K562 (cell line): Measurements from ENCODE around the gene HLA-E. TPM values are rescaled to one million over a fixed set of nuclear protein-coding genes. Genes with fewer than 3 reads are reported as not detected.
A peak's percentile ranks its signal among the peaks of the same experiment; 100 is the strongest.

Source experiments
- ATAC-seq: fragments of 200-7000 bp; cut with Tn5 transposase; 3 replicates; pipeline ENCODE4 v1.9.1; 2020; ENCODE audit warnings: moderate library complexity
- BruUV-seq: library from RNA; stranded (reverse); fragments of 400-500 nt; replicated peaks from 2 replicates; lab custom pipeline; 2021; lab: Mats Ljungman, UMichigan
- CTCF ChIA-PET: fragments of 300-600 bp; formaldehyde crosslinking; extraction: SDS; loops from one replicate; lab custom pipeline; 2021; ENCODE audit warnings: low intra/inter-chr PET ratio; lab: Yijun Ruan, JAX
- POLR2A ChIA-PET: fragments of 300-600, 350-650 bp; sonication (Branson Sonifier 250); formaldehyde crosslinking; extraction: SDS; loops from one replicate; lab custom pipeline; 2021; ENCODE audit warnings: antibody characterized with exemption, inconsistent platforms; lab: Yijun Ruan, JAX
- DNase-seq, 4 experiments: peaks; one replicate each; pipeline versions ENCODE4 v3.0.0 to v3.0.0-alpha.2; 2011 to 2018; ENCODE audit warnings: low spot score in 3 of 4, mixed read lengths in 3 of 4; ENCODE audit errors: extremely low read depth in 1 of 4
- FAIRE-seq: peaks from 2 replicates; lab custom pipeline; 2011; peaks lifted over from hg19 to GRCh38; lab: Jason Lieb, UNC
- H2AFZ ChIP-seq: 2 replicates; pipeline ENCODE4 v1.6.0; 2011; ENCODE audit warnings: low read depth, low read length, control low read depth, inconsistent platforms
- H3K27ac ChIP-seq: fragments of 200-600 bp; 3 replicates; pipeline ENCODE4 v1.8.0; 2011; ENCODE audit warnings: low read depth, mild to moderate bottlenecking, control low read depth, inconsistent platforms, low read length, moderate library complexity, mixed read lengths; ENCODE audit errors: extremely low read depth
- H3K27me3 ChIP-seq, 2 experiments: fragments of 300-600 bp in 1 of 2; 2 replicates in 1 of 2; 3 replicates in 1 of 2; pipeline versions ENCODE4 v1.6.0 to v1.8.0; 2011; ENCODE audit warnings: inconsistent platforms in 2 of 2, low read length in 2 of 2, mild to moderate bottlenecking in 1 of 2, mixed read lengths in 1 of 2, moderate library complexity in 1 of 2; ENCODE audit not compliant: control insufficient read depth in 2 of 2, insufficient read depth in 2 of 2
- H3K36me3 ChIP-seq: fragments of 300-600 bp; 3 replicates; pipeline ENCODE4 v1.8.0; 2011; ENCODE audit warnings: mild to moderate bottlenecking, low read length, inconsistent platforms; ENCODE audit not compliant: control insufficient read depth, insufficient read depth
- H3K4me1 ChIP-seq, 2 experiments: fragments of 200-600 bp in 1 of 2; replicated peaks in 1 of 2; 2 replicates in 1 of 2; 3 replicates in 1 of 2; pipeline versions ENCODE4 v1.5.1 to v1.8.0; 2011; ENCODE audit warnings: inconsistent platforms in 2 of 2, low read length in 2 of 2, mild to moderate bottlenecking in 1 of 2, mixed read lengths in 1 of 2, moderate library complexity in 1 of 2; ENCODE audit not compliant: control insufficient read depth in 2 of 2, insufficient read depth in 2 of 2
- H3K4me2 ChIP-seq: 2 replicates; pipeline ENCODE4 v1.6.1; 2011; ENCODE audit warnings: low read length, control low read depth, inconsistent platforms, mixed read lengths; ENCODE audit not compliant: insufficient read depth
- H3K4me3 ChIP-seq: fragments of 200-600 bp; sonication (generic), shearing (Covaris generic); 2 replicates; pipeline ENCODE4 v1.5.1; 2016; ENCODE audit warnings: control low read depth, inconsistent platforms
- H3K79me2 ChIP-seq: fragments of 200-600 bp; 3 replicates; pipeline ENCODE4 v1.8.0; 2011; ENCODE audit warnings: low read length, inconsistent platforms; ENCODE audit not compliant: control insufficient read depth, insufficient read depth
- H3K9ac ChIP-seq, 2 experiments: 2 replicates each; pipeline versions ENCODE4 v1.6.0 to v1.6.1; 2011; ENCODE audit warnings: low read depth in 2 of 2, low read length in 2 of 2, control low read depth in 1 of 2, inconsistent platforms in 1 of 2, mild to moderate bottlenecking in 1 of 2, mixed read lengths in 1 of 2; ENCODE audit not compliant: insufficient read depth in 1 of 2
- H3K9me1 ChIP-seq: one replicate; pipeline ENCODE4 v1.6.0; 2011; ENCODE audit warnings: inconsistent platforms, mild to moderate bottlenecking, low read length, moderate library complexity; ENCODE audit not compliant: control insufficient read depth, insufficient read depth
- H3K9me3 ChIP-seq: replicated peaks from 2 replicates; pipeline ENCODE4 v1.5.1; 2011; ENCODE audit warnings: low read depth, low read length, inconsistent platforms; ENCODE audit not compliant: control insufficient read depth, insufficient read depth
- H4K20me1 ChIP-seq: replicated peaks from 2 replicates; pipeline ENCODE4 v1.6.1; 2011; ENCODE audit warnings: low read length, inconsistent platforms, mixed read lengths; ENCODE audit not compliant: control insufficient read depth, insufficient read depth
- ASH1L ChIP-seq: fragments of 450-650 bp; IDR thresholded peaks from 2 replicates; pipeline ENCODE4 v1.6.1; 2018; ENCODE audit warnings: borderline replicate concordance, mild to moderate bottlenecking, low read depth; ENCODE audit not compliant: partially characterized antibody
- BHLHE40 ChIP-seq: IDR thresholded peaks from 2 replicates; pipeline ENCODE4 v1.6.1; 2011; ENCODE audit warnings: low read length, improper control_type of control experiment
- MLLT1 ChIP-seq, 2 experiments: fragments of 450-650 bp; IDR thresholded peaks; 2 replicates each; pipeline ENCODE4 v1.6.1; 2016
- NUFIP1 ChIP-seq: fragments of 450-650 bp; IDR thresholded peaks from 2 replicates; pipeline ENCODE4 v1.6.1; 2018; ENCODE audit not compliant: partially characterized antibody
- PHF20 ChIP-seq: fragments of 450-650 bp; IDR thresholded peaks from 2 replicates; pipeline ENCODE4 v1.6.1; 2018; ENCODE audit not compliant: partially characterized antibody
- PHF21A ChIP-seq: fragments of 450-650 bp; IDR thresholded peaks from 2 replicates; pipeline ENCODE4 v1.6.1; 2017; ENCODE audit warnings: low read depth, borderline replicate concordance
- RBBP5 ChIP-seq: fragments of 200-600 bp; sonication (generic); IDR thresholded peaks from 2 replicates; pipeline ENCODE4 v1.6.1; 2012; ENCODE audit warnings: borderline replicate concordance, mild to moderate bottlenecking, low read length, control low read depth, inconsistent platforms; ENCODE audit not compliant: insufficient read depth, poor library complexity, severe bottlenecking
- SRSF9 ChIP-seq: fragments of 200-400 bp; formaldehyde crosslinking; IDR thresholded peaks from 2 replicates; pipeline ENCODE4 v1.6.1; 2017; ENCODE audit warnings: low read depth, low read length, borderline replicate concordance
- XRCC5 ChIP-seq: fragments of 200-400 bp; formaldehyde crosslinking; IDR thresholded peaks from 2 replicates; pipeline ENCODE4 v1.6.1; 2017; ENCODE audit warnings: low read depth, mild to moderate bottlenecking, low read length
- ZBTB7A ChIP-seq: IDR thresholded peaks from 2 replicates; pipeline ENCODE4 v1.6.1; 2011; ENCODE audit warnings: low read depth, mild to moderate bottlenecking, low read length, moderate library complexity, borderline replicate concordance; ENCODE audit not compliant: control insufficient read depth
- ZNF583 ChIP-seq: fragments of 250-450 bp; sonication (Bioruptor Pico); IDR thresholded peaks from 2 replicates; pipeline ENCODE4 v1.4.0; 2020
- ZSCAN29 ChIP-seq: fragments of 450-650 bp; IDR thresholded peaks from 2 replicates; pipeline ENCODE4 v1.6.1; 2017
- WGBS: fragments of 100-300 bp; shearing (Covaris generic); methylation state at CpG from one replicate; pipeline ENCODE4 v1.1.6; 2016; ENCODE audit warnings: low coverage, mixed read lengths; ENCODE audit not compliant: insufficient coverage; ENCODE audit errors: missing lambda C conversion rate; 5-methylcytosine and 5-hydroxymethylcytosine counted together
- in situ Hi-C: fragments of 300-500 bp; cut with MboI; formaldehyde crosslinking; loops from 4 replicates; pipeline ENCODE4 v1.15.0; 2018; ENCODE audit warnings: inconsistent platforms, mixed read lengths
- intact Hi-C: fragments of 100-400 bp; cut with micrococcal nuclease; formaldehyde crosslinking; loops from 2 replicates; pipeline ENCODE4 v1.14.2; 2022
- polyA plus RNA-seq, 8 experiments: library from polyadenylated mRNA; depleted of rRNA in 4 of 8; stranded (reverse) in 5 of 8; unstranded in 3 of 8; fragments of >200 nt; fragmentation: Nextera tagmentation in 2 of 8; fragmentation: Illumina TruSeq in 1 of 8; extraction: Ambion mirVana in 2 of 8; extraction: Trizol in 1 of 8; gene quantifications; 2 replicates each; pipeline versions ENCODE4 v1.2.1 to v1.2.3, GENCODE V29; 2011 to 2014; ENCODE audit warnings: inconsistent platforms in 1 of 8, missing spikeins in 1 of 8
- total RNA-seq, 7 experiments: library from RNA; depleted of rRNA in 6 of 7; stranded (reverse); fragments of >200 nt in 6 of 7; fragmentation: Illumina TruSeq in 2 of 7; extraction: Trizol in 2 of 7; gene quantifications; 2 replicates each; pipeline versions ENCODE4 v1.2.1 to v1.2.3, GENCODE V29; 2011 to 2021; ENCODE audit warnings: low replicate concordance in 1 of 7
- TF ChIP-seq, protein P1 (sequence below): IDR thresholded peaks from 2 replicates; pipeline ENCODE4 v1.6.1; 2011; ENCODE audit warnings: borderline replicate concordance, low read depth, mild to moderate bottlenecking, moderate library complexity, low read length; ENCODE audit not compliant: insufficient read depth, poor library complexity, severe bottlenecking

The HLA-E gene
- total and polyA plus RNA-seq, 9 of the 15 experiments (the other 6 are each of a cell fraction or from before 2014, with no cell fraction given) = 3.2 to 39.9 (median 26.8) TPM

GRCh38 chr6:30497261-30497599, 7.9 kb downstream of the HLA-E start (continued):
- TF ChIP-seq MLLT1 (IDR thresholded peaks at IDR 0.05) = peak; percentile 63 to 70; a peak in 2 of 4 replicates
- TF ChIP-seq, all 486 proteins: peak for 32; not testable (repeated sequence) for 454

DNA sequence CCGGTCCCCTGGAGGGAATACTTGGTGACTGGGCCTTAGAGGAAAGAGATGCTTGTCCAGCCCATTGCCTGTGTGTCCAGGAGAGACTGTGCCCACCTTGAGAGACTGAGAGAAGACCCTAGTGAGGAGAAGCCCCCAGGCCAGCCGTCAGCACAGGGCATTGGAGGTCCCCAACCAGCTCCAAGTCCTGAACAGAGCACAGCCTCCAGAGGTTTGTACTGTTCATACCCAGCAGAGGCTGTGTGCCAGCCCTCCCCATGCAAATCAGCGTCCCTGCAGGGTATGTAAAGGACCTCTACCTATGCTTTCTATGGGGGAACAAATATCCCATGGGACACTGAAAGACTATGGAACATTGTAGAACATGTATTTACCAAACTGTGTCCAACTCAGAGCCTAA, 8.4 kb downstream of the HLA-E start:
- ChIA-PET CTCF (no interaction called here), POLR2A (interaction anchor here (2.1 kb wide), 1 partner anchor 117 kb away, joined by 8 read pairs; no protein-coding TSS in a partner anchor)
- ATAC-seq (no peak), FAIRE-seq (no peak), DNase-seq (peak in 1 of 4 experiments; percentile 13)
- 68% methylated on average over 3 of the region's 3 CpGs for WGBS
- peaks cover 17 to 29% of the 10 kb centered on the region in 2 experiments for H3K4me1 ChIP-seq
- H3K4me3 ChIP-seq = no peak overlapping the region
- no peak overlapping the region for H3K4me2 ChIP-seq
- TF ChIP-seq ZSCAN29 (no peak), ASH1L (no peak), SRSF9 (no peak), BHLHE40 (no peak), ZBTB7A (no peak), PHF20 (no peak), XRCC5 (no peak), ZNF583 (CRISPR knock-in tag) (no peak), NUFIP1 (no peak), PHF21A (no peak), RBBP5 (no peak)
- TF ChIP-seq, protein P1, sequence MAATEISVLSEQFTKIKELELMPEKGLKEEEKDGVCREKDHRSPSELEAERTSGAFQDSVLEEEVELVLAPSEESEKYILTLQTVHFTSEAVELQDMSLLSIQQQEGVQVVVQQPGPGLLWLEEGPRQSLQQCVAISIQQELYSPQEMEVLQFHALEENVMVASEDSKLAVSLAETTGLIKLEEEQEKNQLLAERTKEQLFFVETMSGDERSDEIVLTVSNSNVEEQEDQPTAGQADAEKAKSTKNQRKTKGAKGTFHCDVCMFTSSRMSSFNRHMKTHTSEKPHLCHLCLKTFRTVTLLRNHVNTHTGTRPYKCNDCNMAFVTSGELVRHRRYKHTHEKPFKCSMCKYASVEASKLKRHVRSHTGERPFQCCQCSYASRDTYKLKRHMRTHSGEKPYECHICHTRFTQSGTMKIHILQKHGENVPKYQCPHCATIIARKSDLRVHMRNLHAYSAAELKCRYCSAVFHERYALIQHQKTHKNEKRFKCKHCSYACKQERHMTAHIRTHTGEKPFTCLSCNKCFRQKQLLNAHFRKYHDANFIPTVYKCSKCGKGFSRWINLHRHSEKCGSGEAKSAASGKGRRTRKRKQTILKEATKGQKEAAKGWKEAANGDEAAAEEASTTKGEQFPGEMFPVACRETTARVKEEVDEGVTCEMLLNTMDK = no peak
- BruUV-seq = no TSS peak
- in situ Hi-C loops (no loop called here), intact Hi-C loops (loop anchor here (2.0 kb wide), 1 partner anchor 35 kb away; no protein-coding TSS in a partner anchor)
- H3K9ac ChIP-seq = 0 out of 4 replicates have a peak overlapping the region, but pooled peaks of 1 of the 2 experiments have one; percentile 53
- peak overlapping the region; percentile 63 for H2AFZ ChIP-seq
- H4K20me1 ChIP-seq = no peaks in the 10 kb centered on the region
- H3K9me1 ChIP-seq = no peaks in the 10 kb centered on the region
- H3K9me3 ChIP-seq = no peaks in the 10 kb centered on the region
- no peaks in the 10 kb centered on the region for H3K27me3 ChIP-seq
- H3K36me3 ChIP-seq = peaks cover under 1% of the 10 kb centered on the region; the same call in 2 of the 3 replicates
- H3K79me2 ChIP-seq = no peaks in the 10 kb centered on the region
- H3K27ac ChIP-seq = no peak overlapping the region
